ENCODE results near the gene NR2E3. TPM values are rescaled to one million over a fixed set of nuclear protein-coding genes. Genes with fewer than 3 reads are reported as not detected.

The NR2E3 gene
- total and polyA plus RNA-seq, 2 of the 4 experiments (the other 2 are of a cell fraction) = under 0.01 to 0.29 TPM

DNA sequence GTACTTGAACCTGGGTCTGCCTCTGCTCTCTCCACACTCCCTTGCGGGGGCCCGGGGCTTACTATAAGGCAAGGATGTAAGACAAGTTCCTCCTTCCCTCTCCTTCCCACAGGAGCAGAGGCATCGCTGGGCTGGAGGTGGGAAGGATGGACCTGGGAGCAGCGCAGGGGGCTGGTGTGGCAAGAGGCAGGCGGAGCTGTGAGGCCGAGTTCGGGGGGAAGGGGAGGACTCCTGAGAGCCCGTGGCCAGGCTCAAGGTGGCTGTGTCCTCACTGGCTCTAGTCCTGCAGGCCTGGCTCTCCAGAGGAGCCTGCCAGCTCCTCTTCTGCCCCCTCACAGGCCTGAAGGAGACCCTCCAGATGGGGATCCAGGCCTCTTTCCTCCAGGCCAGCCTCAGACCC, 1.0 kb upstream of the NR2E3 start:
- H3K18ac ChIP-seq (ENCODE audit: low read depth, low read length) = no peak overlapping the region
- H3K79me1 ChIP-seq (ENCODE audit: low read depth in 1 of 2, low read length in 2 of 2) = no peaks in the 10 kb centered on the region
- intact Hi-C loops (cut with micrococcal nuclease) = loop anchor here (10.0 kb wide), 1 partner anchor 915 kb away; the partner anchor contains the start of genes LRRC49 and THAP10
- POLR2A ChIA-PET (ENCODE audit: unreplicated experiment) = no interaction called here
- WGBS, 2 experiments (ENCODE audit: extremely low coverage in 2 of 2, insufficient read length in 1 of 2) = no CpG with 5 or more reads among the region's 8 CpGs
- no TSS peak for BruUV-seq (replicated peaks)
- H4K20me1 ChIP-seq (ENCODE audit: insufficient read depth, low read length) = no peaks in the 10 kb centered on the region
- no peak overlapping the region for H2AK9ac ChIP-seq (replicated peaks; ENCODE audit: low read depth, low read length, poor library complexity)
- no peak overlapping the region for H4K91ac ChIP-seq (ENCODE audit: insufficient read depth, low read depth, low read length)
- H2AK5ac ChIP-seq (ENCODE audit: low read depth, low read length) = no peak overlapping the region
- DNase-seq (no peak), ATAC-seq (ENCODE audit: low read depth) (no peak)
- no peak overlapping the region for H2BK15ac ChIP-seq (ENCODE audit: low read depth, low read length)
- H3K9me1 ChIP-seq (ENCODE audit: insufficient read depth, low read length) = peaks cover 5% of the 10 kb centered on the region; the same call in 1 of the 2 replicates
- H4K8ac ChIP-seq (ENCODE audit: low read depth in 2 of 2, low read length in 2 of 2) = no peak overlapping the region
- no peak overlapping the region for H3K9ac ChIP-seq (ENCODE audit: low read depth, low read length)
- no peak overlapping the region for H2AFZ ChIP-seq (replicated peaks; ENCODE audit: low read length, poor library complexity)
- no peak overlapping the region; the same call in 1 of the 2 replicates for H3K14ac ChIP-seq (replicated peaks; ENCODE audit: low read depth, low read length)
- no peak overlapping the region for H3K4me2 ChIP-seq (ENCODE audit: low read depth, low read length)
- no peak overlapping the region for H3K27ac ChIP-seq (ENCODE audit: insufficient read depth, low read length)
- no peak overlapping the region for H3K23ac ChIP-seq (ENCODE audit: low read depth, low read length)
- H2BK5ac ChIP-seq (ENCODE audit: low read depth, low read length, poor library complexity, severe bottlenecking) = no peak overlapping the region
- no peaks in the 10 kb centered on the region for H3K27me3 ChIP-seq (ENCODE audit: control insufficient read depth, insufficient read depth, low read length)
- no peak overlapping the region for H3K4ac ChIP-seq (ENCODE audit: low read depth, low read length)
- no peak overlapping the region for H2BK120ac ChIP-seq (ENCODE audit: low read depth, low read length)
- TF ChIP-seq CEBPB (IDR thresholded peaks at IDR 0.05; ENCODE audit: low read depth, low read length) (no peak), CHD1 (IDR thresholded peaks at IDR 0.05; ENCODE audit: low read depth, low read length) (no peak), SMC3 (IDR thresholded peaks at IDR 0.05; ENCODE audit: low read depth, low read length) (no peak), RFX5 (IDR thresholded peaks at IDR 0.05; ENCODE audit: low read depth, low read length) (no peak), NFE2L2 (IDR thresholded peaks at IDR 0.05; ENCODE audit: low read depth, low read length) (no peak), MAFK (IDR thresholded peaks at IDR 0.05; ENCODE audit: low read depth, low read length) (no peak), POLR2A (IDR thresholded peaks at IDR 0.05; ENCODE audit: low read depth, low read length) (no peak), MAZ (IDR thresholded peaks at IDR 0.05; ENCODE audit: borderline replicate concordance, low read depth, low read length) (no peak), RCOR1 (IDR thresholded peaks at IDR 0.05; ENCODE audit: insufficient replicate concordance, low read length) (no peak), FOS (IDR thresholded peaks at IDR 0.05; ENCODE audit: low read depth, low read length) (no peak), RAD21 (IDR thresholded peaks at IDR 0.05; ENCODE audit: low read length) (no peak), BHLHE40 (IDR thresholded peaks at IDR 0.05; ENCODE audit: low read depth, low read length) (no peak)
- TF ChIP-seq, protein P1, sequence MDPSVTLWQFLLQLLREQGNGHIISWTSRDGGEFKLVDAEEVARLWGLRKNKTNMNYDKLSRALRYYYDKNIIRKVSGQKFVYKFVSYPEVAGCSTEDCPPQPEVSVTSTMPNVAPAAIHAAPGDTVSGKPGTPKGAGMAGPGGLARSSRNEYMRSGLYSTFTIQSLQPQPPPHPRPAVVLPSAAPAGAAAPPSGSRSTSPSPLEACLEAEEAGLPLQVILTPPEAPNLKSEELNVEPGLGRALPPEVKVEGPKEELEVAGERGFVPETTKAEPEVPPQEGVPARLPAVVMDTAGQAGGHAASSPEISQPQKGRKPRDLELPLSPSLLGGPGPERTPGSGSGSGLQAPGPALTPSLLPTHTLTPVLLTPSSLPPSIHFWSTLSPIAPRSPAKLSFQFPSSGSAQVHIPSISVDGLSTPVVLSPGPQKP (IDR thresholded peaks at IDR 0.05; ENCODE audit: borderline replicate concordance, low read depth, low read length) = no peak
- TF ChIP-seq, protein P2, sequence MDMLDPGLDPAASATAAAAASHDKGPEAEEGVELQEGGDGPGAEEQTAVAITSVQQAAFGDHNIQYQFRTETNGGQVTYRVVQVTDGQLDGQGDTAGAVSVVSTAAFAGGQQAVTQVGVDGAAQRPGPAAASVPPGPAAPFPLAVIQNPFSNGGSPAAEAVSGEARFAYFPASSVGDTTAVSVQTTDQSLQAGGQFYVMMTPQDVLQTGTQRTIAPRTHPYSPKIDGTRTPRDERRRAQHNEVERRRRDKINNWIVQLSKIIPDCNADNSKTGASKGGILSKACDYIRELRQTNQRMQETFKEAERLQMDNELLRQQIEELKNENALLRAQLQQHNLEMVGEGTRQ (IDR thresholded peaks at IDR 0.05; ENCODE audit: low read depth, low read length) = no peak
- TF ChIP-seq, protein P3, sequence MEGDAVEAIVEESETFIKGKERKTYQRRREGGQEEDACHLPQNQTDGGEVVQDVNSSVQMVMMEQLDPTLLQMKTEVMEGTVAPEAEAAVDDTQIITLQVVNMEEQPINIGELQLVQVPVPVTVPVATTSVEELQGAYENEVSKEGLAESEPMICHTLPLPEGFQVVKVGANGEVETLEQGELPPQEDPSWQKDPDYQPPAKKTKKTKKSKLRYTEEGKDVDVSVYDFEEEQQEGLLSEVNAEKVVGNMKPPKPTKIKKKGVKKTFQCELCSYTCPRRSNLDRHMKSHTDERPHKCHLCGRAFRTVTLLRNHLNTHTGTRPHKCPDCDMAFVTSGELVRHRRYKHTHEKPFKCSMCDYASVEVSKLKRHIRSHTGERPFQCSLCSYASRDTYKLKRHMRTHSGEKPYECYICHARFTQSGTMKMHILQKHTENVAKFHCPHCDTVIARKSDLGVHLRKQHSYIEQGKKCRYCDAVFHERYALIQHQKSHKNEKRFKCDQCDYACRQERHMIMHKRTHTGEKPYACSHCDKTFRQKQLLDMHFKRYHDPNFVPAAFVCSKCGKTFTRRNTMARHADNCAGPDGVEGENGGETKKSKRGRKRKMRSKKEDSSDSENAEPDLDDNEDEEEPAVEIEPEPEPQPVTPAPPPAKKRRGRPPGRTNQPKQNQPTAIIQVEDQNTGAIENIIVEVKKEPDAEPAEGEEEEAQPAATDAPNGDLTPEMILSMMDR (conservative IDR thresholded peaks at IDR 0.05; ENCODE audit: low read depth, low read length) = no peak
- no peak overlapping the region for H3K56ac ChIP-seq (ENCODE audit: extremely low read depth, insufficient read depth, low read length)
- CTCF ChIA-PET = no interaction called here
- dilution Hi-C loops (cut with HindIII; ENCODE audit: low sequenced_read_pairs, unreplicated experiment) = no loop called here
- peaks cover 15% of the 10 kb centered on the region for H3K4me1 ChIP-seq (ENCODE audit: control insufficient read depth, insufficient read depth, low read length)
- in situ Hi-C loops (cut with MboI; ENCODE audit: low sequenced_read_pairs) = loop anchor here (5.0 to 10.0 kb wide), 3 partner anchors 362 to 835 kb away; no protein-coding TSS in a partner anchor
- H3K36me3 ChIP-seq (ENCODE audit: control insufficient read depth, insufficient read depth, low read length) = no peaks in the 10 kb centered on the region
- no peak overlapping the region for H2BK20ac ChIP-seq (ENCODE audit: low read depth, low read length)
- no peaks in the 10 kb centered on the region for H3K9me3 ChIP-seq (ENCODE audit: control insufficient read depth, insufficient read depth, low read length)
- no peak overlapping the region for H3K4me3 ChIP-seq (ENCODE audit: insufficient read depth, low read depth, low read length)
- no peak overlapping the region for H4K5ac ChIP-seq (ENCODE audit: low read depth, low read length)
